Activated CD4-positive, alpha-beta T cell treated with anti-CD3 and anti-CD28 coated beads, Interleukin-2, amount 10 ng/mL, durations not matched to agents 24 days and 14 days (primary cell): ENCODE measurements around the gene WNT10A. TPM values are rescaled to one million over a fixed set of nuclear protein-coding genes. Genes with fewer than 3 reads are reported as not detected.
"Not testable (repeated sequence)": the region's sequence is repeated elsewhere in the genome, so short reads cannot be mapped to it uniquely, and the experiment has no call there.

Source experiments
- DNase-seq: peaks from one replicate; pipeline ENCODE4 v3.0.0; 2022
- H3K27ac Mint-ChIP-seq: one replicate; pipeline ENCODE4 v1.8.0; 2022; ENCODE audit warnings: mild to moderate bottlenecking, mixed read lengths
- H3K27me3 Mint-ChIP-seq: one replicate; pipeline ENCODE4 v1.8.0; 2022; ENCODE audit warnings: mixed read lengths
- H3K36me3 Mint-ChIP-seq: one replicate; pipeline ENCODE4 v1.8.0; 2022; ENCODE audit warnings: low read depth, mild to moderate bottlenecking, mixed read lengths
- H3K4me1 Mint-ChIP-seq: one replicate; pipeline ENCODE4 v1.8.0; 2021; ENCODE audit warnings: mixed read lengths
- H3K4me3 Mint-ChIP-seq: one replicate; pipeline ENCODE4 v1.8.0; 2022; ENCODE audit warnings: mild to moderate bottlenecking, moderate library complexity, mixed read lengths
- H3K9me3 Mint-ChIP-seq: one replicate; pipeline ENCODE4 v1.8.0; 2021; ENCODE audit warnings: mixed read lengths
- intact Hi-C: fragments of 100-400 bp; cut with micrococcal nuclease; formaldehyde crosslinking; loops from one replicate; pipeline ENCODE4 v1.15.1; 2023
- total RNA-seq: library from RNA; stranded (reverse); gene quantifications from 2 replicates; pipeline ENCODE4 v1.2.3, GENCODE V29; 2022

WNT10A gene
- total RNA-seq, 1 donor from 2014 or later: 0.12 TPM

DNA sequence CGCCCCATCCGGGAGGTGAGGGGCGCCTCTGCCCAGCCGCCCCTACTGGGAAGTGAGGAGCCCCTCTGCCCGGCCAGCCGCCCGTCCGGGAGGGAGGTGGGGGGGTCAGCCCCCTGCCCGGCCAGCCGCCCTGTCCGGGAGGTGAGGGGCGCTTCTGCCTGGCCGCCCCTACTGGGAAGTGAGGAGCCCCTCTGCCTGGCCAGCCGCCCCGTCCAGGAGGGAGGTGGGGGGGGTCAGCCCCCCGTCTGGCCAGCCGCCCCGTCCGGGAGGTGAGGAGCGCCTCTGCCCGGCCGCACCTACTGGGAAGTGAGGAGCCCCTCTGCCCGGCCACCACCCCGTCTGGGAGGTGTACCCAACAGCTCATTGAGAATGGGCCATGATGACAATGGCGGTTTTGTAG lies 51.1 kb downstream of the WNT10A start:
- H3K9me3 Mint-ChIP-seq, H3K4me3 Mint-ChIP-seq, H3K36me3 Mint-ChIP-seq, intact Hi-C loops, H3K27ac Mint-ChIP-seq, H3K4me1 Mint-ChIP-seq, DNase-seq: not testable (repeated sequence)
- H3K27me3 Mint-ChIP-seq: peaks cover 22% of the 10 kb centered on the region

Other genes starting within 250 kb of the WNT10A start
- 59.6 and 60.9 TPM in 2 replicates for gene ZNF142, start 221.2 kb upstream of the WNT10A start, total RNA-seq
- gene BCS1L, start 221.2 kb upstream of the WNT10A start, total RNA-seq: 92.9 and 94.4 TPM in 2 replicates
- gene RNF25, start 208.8 kb upstream of the WNT10A start, total RNA-seq: 23.6 and 28.8 TPM in 2 replicates
- 20.2 and 21.3 TPM in 2 replicates for gene STK36, start 208.8 kb upstream of the WNT10A start, total RNA-seq
- 66.1 and 71.2 TPM in 2 replicates for gene TTLL4, start 170.0 kb upstream of the WNT10A start, total RNA-seq
- 0.09 TPM in 1 of 2 replicates, not detected in the other for gene CYP27A1, start 98.7 kb upstream of the WNT10A start, total RNA-seq
- gene PRKAG3, start 49.0 kb upstream of the WNT10A start, total RNA-seq: not detected in 2 replicates
- gene WNT6, start 21.0 kb upstream of the WNT10A start, total RNA-seq: not detected in 2 replicates
- gene CDK5R2, start 78.8 kb downstream of the WNT10A start, total RNA-seq: not detected in 2 replicates
- not detected in 2 replicates for gene FEV, start 104.3 kb downstream of the WNT10A start, total RNA-seq
- gene CRYBA2, start 112.6 kb downstream of the WNT10A start, total RNA-seq: not detected in 2 replicates
- gene CFAP65, start 160.7 kb downstream of the WNT10A start, total RNA-seq: not detected in 2 replicates
- gene IHH, start 180.1 kb downstream of the WNT10A start, total RNA-seq: not detected in 2 replicates